BJ (cell line): ENCODE data around the gene DGKG. TPM values are rescaled to one million over a fixed set of nuclear protein-coding genes. Genes with fewer than 3 reads are reported as not detected.

Source experiments
- CTCF ChIA-PET: fragments of 350-600 bp; formaldehyde crosslinking; extraction: SDS; loops from one replicate; lab custom pipeline; 2021; ENCODE audit warnings: antibody characterized with exemption, inconsistent platforms; lab: Yijun Ruan, JAX
- POLR2A ChIA-PET: fragments of 300-600 bp; sonication (Branson Sonifier 250); formaldehyde crosslinking; extraction: SDS; loops from one replicate; lab custom pipeline; 2021; ENCODE audit warnings: antibody characterized with exemption; lab: Charles Lee
- DNase-seq: peaks from one replicate; pipeline ENCODE4 v3.0.0-alpha.2; 2011; ENCODE audit warnings: low read depth
- H3K27me3 ChIP-seq: 2 replicates; pipeline ENCODE4 v1.6.0; 2011; ENCODE audit warnings: low read length; ENCODE audit not compliant: control insufficient read depth, insufficient read depth
- H3K36me3 ChIP-seq: 2 replicates; pipeline ENCODE4 v1.5.1; 2011; ENCODE audit warnings: low read length; ENCODE audit not compliant: control insufficient read depth, insufficient read depth
- H3K4me3 ChIP-seq: 2 replicates; pipeline ENCODE4 v1.5.1; 2011; ENCODE audit warnings: low read depth, mild to moderate bottlenecking, control low read depth, low read length
- CTCF ChIP-seq: IDR thresholded peaks from 2 replicates; pipeline ENCODE4 v1.5.1; 2011; ENCODE audit warnings: low read depth, mild to moderate bottlenecking, control low read depth, inconsistent platforms, low read length, moderate library complexity; ENCODE audit not compliant: insufficient read depth
- polyA plus RNA-seq: library from polyadenylated mRNA; depleted of rRNA; stranded (reverse); fragments of >200 nt; gene quantifications from 2 replicates; pipeline ENCODE4 v1.2.3, GENCODE V29; 2011

DGKG gene
- polyA plus RNA-seq, 1 experiment = not detected

GRCh38 chr3:186182850-186183249 is 179.2 kb downstream of the DGKG start:
- Histone ChIP-seq H3K36me3 (no peaks in the 10 kb centered on the region), H3K4me3 (no peak overlapping the region), H3K27me3 (peaks cover 6% of the 10 kb centered on the region)
- TF ChIP-seq CTCF = no peak
- POLR2A ChIA-PET = no interaction called here
- CTCF ChIA-PET = no interaction called here
- no peak for DNase-seq

- CTCF ChIA-PET = interaction anchor here (0.6 to 0.7 kb wide), 2 partner anchors 177 to 279 kb away, joined by 3 to 5 read pairs; no protein-coding TSS in a partner anchor
- no peak overlapping the region for H3K4me3 ChIP-seq
- DNase-seq = no peak
- TF ChIP-seq CTCF = no peak
- POLR2A ChIA-PET = no interaction called here
- H3K27me3 ChIP-seq = peaks cover 7% of the 10 kb centered on the region
- H3K36me3 ChIP-seq = no peaks in the 10 kb centered on the region
Measured at GRCh38 chr3:186181901-186182300, 180.1 kb downstream of the DGKG start.

- H3K36me3 ChIP-seq = no peaks in the 10 kb centered on the region
- peaks cover 8% of the 10 kb centered on the region; the same call in 1 of the 2 replicates for H3K27me3 ChIP-seq
- CTCF ChIA-PET = no interaction called here
- no peak for DNase-seq
- no peak overlapping the region for H3K4me3 ChIP-seq
- POLR2A ChIA-PET = no interaction called here
- TF ChIP-seq CTCF = no peak
Measured at GRCh38 chr3:186180891-186181481, 181.0 kb downstream of the DGKG start.

GRCh38 chr3:186180151-186180550 is 181.9 kb downstream of the DGKG start:
- no peak overlapping the region for H3K4me3 ChIP-seq
- CTCF ChIA-PET = no interaction called here
- no peaks in the 10 kb centered on the region for H3K36me3 ChIP-seq
- POLR2A ChIA-PET = no interaction called here
- peaks cover 6% of the 10 kb centered on the region; the same call in 1 of the 2 replicates for H3K27me3 ChIP-seq
- TF ChIP-seq CTCF = no peak
- no peak for DNase-seq

- Histone ChIP-seq H3K4me3 (no peak overlapping the region), H3K36me3 (no peaks in the 10 kb centered on the region), H3K27me3 (peaks cover 8% of the 10 kb centered on the region)
- POLR2A ChIA-PET = no interaction called here
- no peak for TF ChIP-seq CTCF
- no peak for DNase-seq
- CTCF ChIA-PET = no interaction called here
Measured at GRCh38 chr3:186178412-186178811, 183.6 kb downstream of the DGKG start.
